A549 (cell line): ENCODE data around the gene CDH16. TPM values are rescaled to one million over a fixed set of nuclear protein-coding genes. Genes with fewer than 3 reads are reported as not detected.

Experiments used
- ATAC-seq, 2 experiments: fragments of 200-7000 bp in 1 of 2; fragments of >200 bp in 1 of 2; cut with Nextera tagmentation in 1 of 2; cut with Tn5 transposase in 1 of 2; 3 replicates each; pipeline versions ENCODE4 v1.8.0 to v1.9.1; 2018 to 2020; ENCODE audit warnings: mild to moderate bottlenecking in 1 of 2, moderate library complexity in 1 of 2
- CTCF ChIA-PET: fragments of 300-600 bp; sonication (Branson Sonifier 250); formaldehyde crosslinking; extraction: SDS; loops from one replicate; lab custom pipeline; 2021; ENCODE audit warnings: antibody characterized with exemption, inconsistent platforms; lab: Yijun Ruan, JAX
- POLR2A ChIA-PET: fragments of 350-600 bp; formaldehyde crosslinking; extraction: SDS; loops from one replicate; lab custom pipeline; 2021; ENCODE audit warnings: antibody characterized with exemption, inconsistent platforms; lab: Yijun Ruan, JAX
- DNase-seq, 2 experiments: peaks; one replicate each; pipeline versions ENCODE4 v3.0.0 to v3.0.0-alpha.2; 2011 to 2016; ENCODE audit warnings: low read depth in 1 of 2, low spot score in 1 of 2
- FAIRE-seq: peaks from 2 replicates; lab custom pipeline; 2011; peaks lifted over from hg19 to GRCh38; lab: Jason Lieb, UNC
- H3K27ac ChIP-seq, 2 experiments: fragments of >200 bp; sonication (Bioruptor Twin); formaldehyde crosslinking; 3 replicates each; pipeline ENCODE4 v1.5.1; 2016 to 2017
- H3K4me1 ChIP-seq: fragments of >200 bp; sonication (Bioruptor Twin); formaldehyde crosslinking; 3 replicates; pipeline ENCODE4 v1.6.1; 2016
- H3K4me2 ChIP-seq: fragments of >200 bp; sonication (Bioruptor Twin); formaldehyde crosslinking; 3 replicates; pipeline ENCODE4 v1.6.1; 2016
- H3K4me3 ChIP-seq: fragments of >200 bp; sonication (Bioruptor Twin); formaldehyde crosslinking; 3 replicates; pipeline ENCODE4 v1.5.1; 2016
- H3K9me3 ChIP-seq: fragments of >200 bp; sonication (Bioruptor Twin); formaldehyde crosslinking; 3 replicates; pipeline ENCODE4 v1.6.1; 2016
- CBX2 ChIP-seq: fragments of 200-600 bp; sonication (generic); IDR thresholded peaks from 2 replicates; pipeline ENCODE4 v1.6.1; 2016; ENCODE audit warnings: low read depth, mild to moderate bottlenecking, borderline replicate concordance
- CEBPB ChIP-seq, 2 experiments: fragments of >200 bp in 1 of 2; sonication (Bioruptor Twin) in 1 of 2; formaldehyde crosslinking in 1 of 2; IDR thresholded peaks; 2 replicates each; pipeline ENCODE4 v1.6.1; 2012 to 2016
- EHMT2 ChIP-seq: fragments of 200-600 bp; sonication (generic); IDR thresholded peaks from 2 replicates; pipeline ENCODE4 v1.6.1; 2016; ENCODE audit warnings: antibody characterized with exemption, low read depth, mild to moderate bottlenecking, moderate library complexity
- EP300 ChIP-seq, 2 experiments: fragments of >200 bp; sonication (Bioruptor Twin); formaldehyde crosslinking; IDR thresholded peaks; 2 replicates in 1 of 2; 3 replicates in 1 of 2; pipeline ENCODE4 v1.6.1; 2016 to 2017
- ESRRA ChIP-seq: fragments of 150-350 bp; IDR thresholded peaks from 2 replicates; pipeline ENCODE4 v1.6.1; 2014; ENCODE audit warnings: mild to moderate bottlenecking, low read length, borderline replicate concordance
- FOXS1 ChIP-seq: fragments of 250-450 bp; sonication (Bioruptor Pico); IDR thresholded peaks from 2 replicates; pipeline ENCODE4 v1.5.0; 2020; ENCODE audit warnings: mild to moderate bottlenecking, moderate library complexity
- HOXA7 ChIP-seq: fragments of 250-450 bp; sonication (Bioruptor Pico); IDR thresholded peaks from 2 replicates; pipeline ENCODE4 v1.5.0; 2020; ENCODE audit warnings: mild to moderate bottlenecking, moderate library complexity
- NFE2L2 ChIP-seq: fragments of 150-350 bp; conservative IDR thresholded peaks from 2 replicates; pipeline ENCODE4 v1.6.1; 2014; ENCODE audit warnings: low read length
- PHF8 ChIP-seq: fragments of 200-600 bp; sonication (generic); IDR thresholded peaks from 2 replicates; pipeline ENCODE4 v1.6.1; 2016; ENCODE audit warnings: low read depth, mild to moderate bottlenecking, antibody characterized with exemption, moderate library complexity, borderline replicate concordance
- POLR2AphosphoS2 ChIP-seq: conservative IDR thresholded peaks from 2 replicates; pipeline ENCODE4 v1.6.1; 2012; ENCODE audit warnings: low read length, improper control_type of control experiment, inconsistent platforms
- RAD21 ChIP-seq, 2 experiments: fragments of >200 bp in 1 of 2; sonication (Bioruptor Twin) in 1 of 2; formaldehyde crosslinking in 1 of 2; IDR thresholded peaks in 1 of 2; conservative IDR thresholded peaks in 1 of 2; 2 replicates in 1 of 2; 3 replicates in 1 of 2; pipeline ENCODE4 v1.6.1; 2012 to 2018; ENCODE audit warnings: inconsistent platforms in 1 of 2
- RARB ChIP-seq: fragments of 250-450 bp; sonication (Bioruptor Pico); IDR thresholded peaks from 2 replicates; pipeline ENCODE4 v1.8.0; 2021; ENCODE audit warnings: mild to moderate bottlenecking, moderate library complexity
- RFX5 ChIP-seq: fragments of 450-650 bp; IDR thresholded peaks from 2 replicates; pipeline ENCODE4 v1.7.1; 2014; ENCODE audit warnings: antibody characterized with exemption, mild to moderate bottlenecking, moderate library complexity
- RNF2 ChIP-seq: fragments of 200-600 bp; sonication (generic); IDR thresholded peaks from 2 replicates; pipeline ENCODE4 v1.6.1; 2016; ENCODE audit warnings: low read depth, mild to moderate bottlenecking, antibody characterized with exemption, moderate library complexity, borderline replicate concordance
- SMC3 ChIP-seq: fragments of >200 bp; sonication (Bioruptor Twin); formaldehyde crosslinking; IDR thresholded peaks from 3 replicates; pipeline ENCODE4 v1.6.1; 2018; ENCODE audit warnings: inconsistent platforms
- SREBF2 ChIP-seq: fragments of 450-650 bp; IDR thresholded peaks from 2 replicates; pipeline ENCODE4 v1.6.1; 2014; ENCODE audit warnings: mild to moderate bottlenecking, moderate library complexity
- TFCP2L1 ChIP-seq: fragments of 250-450 bp; sonication (Bioruptor Pico); IDR thresholded peaks from 2 replicates; pipeline ENCODE4 v1.5.0; 2021; ENCODE audit warnings: mild to moderate bottlenecking
- TP53 ChIP-seq: fragments of 250-450 bp; sonication (Bioruptor Pico); IDR thresholded peaks from 2 replicates; pipeline ENCODE4 v1.5.0; 2021; ENCODE audit warnings: mild to moderate bottlenecking, moderate library complexity
- WGBS: methylation state at CpG from one replicate; pipeline ENCODE4 v1.1.6; 2017; ENCODE audit errors: missing lambda C conversion rate; 5-methylcytosine and 5-hydroxymethylcytosine counted together
- polyA plus RNA-seq, 4 experiments: library from polyadenylated mRNA; depleted of rRNA in 3 of 4; stranded (reverse); fragments of >200 nt; fragmentation: RNase III in 1 of 4; extraction: RNeasy Plus Mini Kit Qiagen cat#74134 plus additional on column Dnase treatment in 1 of 4; gene quantifications; 2 replicates in 3 of 4; 3 replicates in 1 of 4; pipeline ENCODE4 v1.2.3, GENCODE V29; 2011 to 2017
- TF ChIP-seq, protein P1 (sequence below): fragments of 450-650 bp; IDR thresholded peaks from 2 replicates; pipeline ENCODE4 v1.6.1; 2014; ENCODE audit warnings: antibody characterized with exemption
- TF ChIP-seq, protein P2 (sequence below): IDR thresholded peaks from 2 replicates; pipeline ENCODE4 v1.6.1; 2012
- TF ChIP-seq, protein P3 (sequence below): IDR thresholded peaks from 2 replicates; pipeline ENCODE4 v1.6.1; 2012
- TF ChIP-seq, protein P4 (sequence below): IDR thresholded peaks from 2 replicates; pipeline ENCODE4 v1.6.1; 2012; ENCODE audit warnings: low read depth, borderline replicate concordance
- TF ChIP-seq, protein P5 (sequence below): fragments of 150-350 bp; IDR thresholded peaks from 2 replicates; pipeline ENCODE4 v1.6.1; 2014; ENCODE audit warnings: low read depth, mild to moderate bottlenecking, low read length
- TF ChIP-seq, protein P6 (sequence below): fragments of 250-450 bp; sonication (Bioruptor Pico); IDR thresholded peaks from 2 replicates; pipeline ENCODE4 v1.5.0; 2020; ENCODE audit warnings: low read depth, mild to moderate bottlenecking, moderate library complexity
- TF ChIP-seq, protein P7 (sequence below): fragments of >200 bp; sonication (Bioruptor Twin); formaldehyde crosslinking; IDR thresholded peaks from 3 replicates; pipeline ENCODE4 v1.6.1; 2016

Gene CDH16
- polyA plus RNA-seq, 2 of the 4 experiments (the other 2 are of a cell fraction): 0.18 to 0.25 TPM

DNA sequence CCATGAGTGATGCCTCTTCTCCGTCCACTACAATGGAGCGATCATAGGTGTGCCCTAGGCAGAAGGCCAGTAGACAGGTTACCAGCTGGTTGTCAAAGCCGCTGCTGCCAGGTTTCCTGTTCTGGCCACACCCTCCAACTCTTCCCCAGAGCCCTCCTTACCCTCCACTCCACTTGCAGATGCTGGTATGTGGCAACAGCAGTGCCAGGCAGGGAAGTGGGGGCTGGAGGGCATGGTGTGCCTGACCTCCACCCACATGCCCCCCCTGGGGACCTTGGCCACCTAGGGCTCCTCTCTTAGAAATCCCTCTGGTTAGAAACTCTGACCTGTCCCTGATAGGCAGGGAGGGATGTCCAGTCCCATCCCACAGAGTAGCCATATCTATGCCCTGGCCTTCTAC lies 5.2 kb upstream of the CDH16 start:
- no peak for DNase-seq
- no peak for TF ChIP-seq ESRRA
- no peak for TF ChIP-seq SREBF2
- TF ChIP-seq POLR2AphosphoS2: no peak
- TF ChIP-seq, protein P1, sequence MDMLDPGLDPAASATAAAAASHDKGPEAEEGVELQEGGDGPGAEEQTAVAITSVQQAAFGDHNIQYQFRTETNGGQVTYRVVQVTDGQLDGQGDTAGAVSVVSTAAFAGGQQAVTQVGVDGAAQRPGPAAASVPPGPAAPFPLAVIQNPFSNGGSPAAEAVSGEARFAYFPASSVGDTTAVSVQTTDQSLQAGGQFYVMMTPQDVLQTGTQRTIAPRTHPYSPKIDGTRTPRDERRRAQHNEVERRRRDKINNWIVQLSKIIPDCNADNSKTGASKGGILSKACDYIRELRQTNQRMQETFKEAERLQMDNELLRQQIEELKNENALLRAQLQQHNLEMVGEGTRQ: no peak
- no peak for TF ChIP-seq RARB (CRISPR knock-in tag)
- TF ChIP-seq FOXS1 (CRISPR knock-in tag): no peak
- no peak for TF ChIP-seq RFX5
- TF ChIP-seq, protein P2, sequence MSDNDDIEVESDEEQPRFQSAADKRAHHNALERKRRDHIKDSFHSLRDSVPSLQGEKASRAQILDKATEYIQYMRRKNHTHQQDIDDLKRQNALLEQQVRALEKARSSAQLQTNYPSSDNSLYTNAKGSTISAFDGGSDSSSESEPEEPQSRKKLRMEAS: no peak
- TF ChIP-seq, protein P3, sequence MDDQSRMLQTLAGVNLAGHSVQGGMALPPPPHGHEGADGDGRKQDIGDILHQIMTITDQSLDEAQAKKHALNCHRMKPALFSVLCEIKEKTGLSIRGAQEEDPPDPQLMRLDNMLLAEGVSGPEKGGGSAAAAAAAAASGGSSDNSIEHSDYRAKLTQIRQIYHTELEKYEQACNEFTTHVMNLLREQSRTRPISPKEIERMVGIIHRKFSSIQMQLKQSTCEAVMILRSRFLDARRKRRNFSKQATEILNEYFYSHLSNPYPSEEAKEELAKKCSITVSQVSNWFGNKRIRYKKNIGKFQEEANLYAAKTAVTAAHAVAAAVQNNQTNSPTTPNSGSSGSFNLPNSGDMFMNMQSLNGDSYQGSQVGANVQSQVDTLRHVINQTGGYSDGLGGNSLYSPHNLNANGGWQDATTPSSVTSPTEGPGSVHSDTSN: no peak
- no peak for TF ChIP-seq PHF8
- no peak overlapping the region for H3K4me3 ChIP-seq
- CTCF ChIA-PET: interaction anchor here (0.7 to 29.9 kb wide), 6 partner anchors 19 to 231 kb away, joined by 3 to 837 read pairs (median 3); partner anchors contain the start of genes CDH16, NAE1 and PDP2
- H3K27ac ChIP-seq: no peak overlapping the region
- POLR2A ChIA-PET: no interaction called here
- WGBS: 84% methylated on average over 3 of the region's 3 CpGs
- no peak for ATAC-seq
- no peak overlapping the region for H3K4me2 ChIP-seq
- FAIRE-seq: no peak
- no peaks in the 10 kb centered on the region for H3K9me3 ChIP-seq
- peaks cover 30% of the 10 kb centered on the region for H3K4me1 ChIP-seq

DNA sequence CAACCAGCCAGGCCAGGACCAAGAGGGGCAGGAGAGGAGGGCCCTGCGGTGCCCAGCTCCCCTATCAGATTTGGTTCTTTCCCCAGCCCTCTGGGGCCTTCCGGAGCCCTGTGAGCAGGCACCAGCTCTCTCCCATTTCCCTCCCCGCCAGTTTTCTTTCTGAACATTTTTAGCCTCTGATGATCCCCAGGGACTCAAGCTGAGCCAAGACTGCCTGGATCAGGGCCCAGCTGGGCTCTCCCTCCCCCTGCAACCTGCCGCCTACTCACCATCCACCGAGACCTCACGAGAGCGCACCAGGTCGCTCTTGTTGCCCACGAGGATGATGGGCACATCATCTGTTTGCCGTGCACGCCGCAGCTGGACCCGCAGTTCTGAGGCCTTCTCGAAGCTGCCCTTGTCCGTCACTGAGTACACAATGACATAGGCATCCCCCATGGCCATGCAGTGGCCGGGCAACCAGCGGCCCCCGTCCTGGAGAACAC lies 4.6 kb upstream of the CDH16 start:
- peaks cover 29% of the 10 kb centered on the region for H3K4me1 ChIP-seq
- no peak for TF ChIP-seq PHF8
- TF ChIP-seq, protein P4, sequence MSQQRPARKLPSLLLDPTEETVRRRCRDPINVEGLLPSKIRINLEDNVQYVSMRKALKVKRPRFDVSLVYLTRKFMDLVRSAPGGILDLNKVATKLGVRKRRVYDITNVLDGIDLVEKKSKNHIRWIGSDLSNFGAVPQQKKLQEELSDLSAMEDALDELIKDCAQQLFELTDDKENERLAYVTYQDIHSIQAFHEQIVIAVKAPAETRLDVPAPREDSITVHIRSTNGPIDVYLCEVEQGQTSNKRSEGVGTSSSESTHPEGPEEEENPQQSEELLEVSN: no peak
- no peak for TF ChIP-seq RAD21 (conservative IDR thresholded peaks at IDR 0.05 in 1 of 2, IDR thresholded peaks at IDR 0.05 in 1 of 2)
- TF ChIP-seq, protein P5, sequence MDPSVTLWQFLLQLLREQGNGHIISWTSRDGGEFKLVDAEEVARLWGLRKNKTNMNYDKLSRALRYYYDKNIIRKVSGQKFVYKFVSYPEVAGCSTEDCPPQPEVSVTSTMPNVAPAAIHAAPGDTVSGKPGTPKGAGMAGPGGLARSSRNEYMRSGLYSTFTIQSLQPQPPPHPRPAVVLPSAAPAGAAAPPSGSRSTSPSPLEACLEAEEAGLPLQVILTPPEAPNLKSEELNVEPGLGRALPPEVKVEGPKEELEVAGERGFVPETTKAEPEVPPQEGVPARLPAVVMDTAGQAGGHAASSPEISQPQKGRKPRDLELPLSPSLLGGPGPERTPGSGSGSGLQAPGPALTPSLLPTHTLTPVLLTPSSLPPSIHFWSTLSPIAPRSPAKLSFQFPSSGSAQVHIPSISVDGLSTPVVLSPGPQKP: no peak
- TF ChIP-seq TFCP2L1 (CRISPR knock-in tag): no peak
- TF ChIP-seq, protein P3: no peak
- TF ChIP-seq, protein P6, sequence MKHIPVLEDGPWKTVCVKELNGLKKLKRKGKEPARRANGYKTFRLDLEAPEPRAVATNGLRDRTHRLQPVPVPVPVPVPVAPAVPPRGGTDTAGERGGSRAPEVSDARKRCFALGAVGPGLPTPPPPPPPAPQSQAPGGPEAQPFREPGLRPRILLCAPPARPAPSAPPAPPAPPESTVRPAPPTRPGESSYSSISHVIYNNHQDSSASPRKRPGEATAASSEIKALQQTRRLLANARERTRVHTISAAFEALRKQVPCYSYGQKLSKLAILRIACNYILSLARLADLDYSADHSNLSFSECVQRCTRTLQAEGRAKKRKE: no peak
- TF ChIP-seq, protein P2: no peak
- TF ChIP-seq RARB (CRISPR knock-in tag): no peak
- TF ChIP-seq EP300 (IDR thresholded peaks at IDR 0.05): no peak
- TF ChIP-seq, protein P7, sequence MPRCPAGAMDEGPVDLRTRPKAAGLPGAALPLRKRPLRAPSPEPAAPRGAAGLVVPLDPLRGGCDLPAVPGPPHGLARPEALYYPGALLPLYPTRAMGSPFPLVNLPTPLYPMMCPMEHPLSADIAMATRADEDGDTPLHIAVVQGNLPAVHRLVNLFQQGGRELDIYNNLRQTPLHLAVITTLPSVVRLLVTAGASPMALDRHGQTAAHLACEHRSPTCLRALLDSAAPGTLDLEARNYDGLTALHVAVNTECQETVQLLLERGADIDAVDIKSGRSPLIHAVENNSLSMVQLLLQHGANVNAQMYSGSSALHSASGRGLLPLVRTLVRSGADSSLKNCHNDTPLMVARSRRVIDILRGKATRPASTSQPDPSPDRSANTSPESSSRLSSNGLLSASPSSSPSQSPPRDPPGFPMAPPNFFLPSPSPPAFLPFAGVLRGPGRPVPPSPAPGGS: no peak
- no peak for TF ChIP-seq CEBPB (IDR thresholded peaks at IDR 0.05)
- TF ChIP-seq RNF2: no peak
- no peak for TF ChIP-seq HOXA7 (CRISPR knock-in tag)
- no peak for TF ChIP-seq NFE2L2
- TF ChIP-seq SMC3: no peak
- no peak for TF ChIP-seq EHMT2
- no peak for TF ChIP-seq TP53 (CRISPR knock-in tag)
- TF ChIP-seq CBX2: no peak
- TF ChIP-seq, all 56 proteins: peak for 0
- Histone ChIP-seq H3K9me3 (no peaks in the 10 kb centered on the region), H3K27ac (no peak overlapping the region), H3K4me3 (no peak overlapping the region), H3K4me2 (no peak overlapping the region)
- ATAC-seq: no peak
- ChIA-PET POLR2A (no interaction called here), CTCF (interaction anchor here (0.7 to 29.9 kb wide), 5 partner anchors 18 to 232 kb away, joined by 3 to 837 read pairs (median 3); partner anchors contain the start of genes CDH16, NAE1 and PDP2)
- no peak for DNase-seq
- 69% methylated on average over 12 of the region's 18 CpGs for WGBS
- FAIRE-seq: no peak
